ENCODE measurements around the gene RSPH1. TPM values are rescaled to one million over a fixed set of nuclear protein-coding genes. Genes with fewer than 3 reads are reported as not detected.

Gene RSPH1
- total RNA-seq, 1 experiment from 2014 or later, result 0.41 TPM

DNA sequence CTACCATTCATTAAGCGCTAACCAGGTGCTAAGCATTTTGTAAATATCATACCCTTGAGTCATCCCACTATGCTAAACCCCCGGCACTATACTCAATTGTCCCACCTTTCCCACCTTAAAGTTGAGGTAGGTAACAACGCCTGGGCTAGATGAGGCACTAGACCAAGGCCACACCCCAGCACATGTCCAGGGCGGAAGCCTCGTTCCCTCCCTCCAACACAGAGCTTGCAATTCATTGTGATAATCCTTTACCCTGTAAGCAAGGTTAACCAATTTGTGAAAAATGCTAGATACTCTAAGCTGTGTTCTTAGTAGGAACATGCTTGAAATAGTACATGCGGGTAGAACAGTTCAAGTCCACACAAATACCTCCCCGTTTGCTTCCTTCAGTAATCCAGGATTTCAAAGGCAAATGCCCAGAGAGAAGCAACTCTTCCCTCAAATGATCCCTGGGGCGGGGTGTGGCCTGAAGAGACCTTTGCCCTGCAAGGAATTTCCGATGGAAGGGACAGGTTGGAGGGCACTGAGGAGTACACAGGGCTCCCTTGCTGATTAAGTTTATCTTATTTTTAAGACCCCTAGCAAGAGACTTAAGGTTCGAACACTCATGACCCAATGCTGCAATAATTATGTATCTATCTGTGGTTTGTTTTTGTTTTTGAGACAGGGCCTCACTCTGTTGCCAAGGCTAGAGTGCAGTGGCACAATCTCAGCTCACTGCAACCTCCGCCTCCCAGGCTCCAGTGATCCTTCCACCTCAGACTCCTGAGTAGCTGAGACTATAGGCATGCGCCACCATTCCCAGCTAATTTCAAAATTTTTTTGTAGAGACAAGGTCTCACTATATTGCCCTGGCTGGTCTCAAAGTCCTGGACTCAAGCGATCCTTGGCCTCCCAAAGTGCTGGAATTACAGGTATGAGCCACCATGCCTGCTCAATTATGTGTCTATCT, 2.6 kb downstream of the RSPH1 start:
- no peak for DNase-seq (ENCODE audit: low spot score)
- in situ Hi-C loops (cut with HindIII; ENCODE audit: low sequenced_read_pairs), result no loop called here

DNA sequence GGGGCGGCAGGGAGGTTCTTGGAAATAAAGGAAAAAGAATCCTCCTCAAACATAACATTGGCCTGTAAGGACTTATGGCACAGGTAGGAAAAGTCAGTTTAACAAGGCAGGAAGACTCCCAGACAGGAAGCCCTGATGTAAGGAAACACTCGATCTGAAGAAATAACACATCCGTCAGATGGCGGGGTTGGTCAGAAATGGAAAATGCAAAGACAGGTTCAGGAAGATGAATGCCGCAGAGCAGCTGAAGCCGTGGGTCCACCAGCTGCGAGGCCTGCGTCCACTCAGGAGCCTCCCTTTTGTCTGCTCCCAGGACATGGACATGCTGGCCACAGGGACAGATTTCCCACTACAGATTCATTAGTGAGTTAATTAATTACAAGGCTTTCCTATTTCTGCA, 3.8 kb downstream of the RSPH1 start:
- no peak for DNase-seq (ENCODE audit: low spot score)
- in situ Hi-C loops (cut with HindIII; ENCODE audit: low sequenced_read_pairs), result no loop called here

DNA sequence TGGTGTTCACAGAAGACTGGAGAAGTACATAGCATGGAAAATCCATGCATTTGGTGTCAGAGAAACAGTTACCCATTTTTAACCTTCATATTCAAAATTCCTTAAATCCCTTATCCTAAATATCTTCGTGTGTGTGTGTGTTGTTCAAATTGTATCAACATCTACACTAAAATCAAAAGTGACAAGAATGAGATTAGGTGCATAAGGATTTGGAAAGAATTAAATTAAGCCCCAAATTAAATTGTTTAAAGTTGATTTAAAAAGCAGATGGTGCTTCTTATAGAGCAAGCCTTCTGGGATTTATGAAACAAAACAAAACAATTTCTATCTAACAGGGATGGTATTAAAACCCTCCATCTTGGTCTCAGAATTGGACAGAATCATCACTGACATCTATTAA, 4.7 kb downstream of the RSPH1 start:
- no peak for DNase-seq (ENCODE audit: low spot score)
- in situ Hi-C loops (cut with HindIII; ENCODE audit: low sequenced_read_pairs), result no loop called here

DNA sequence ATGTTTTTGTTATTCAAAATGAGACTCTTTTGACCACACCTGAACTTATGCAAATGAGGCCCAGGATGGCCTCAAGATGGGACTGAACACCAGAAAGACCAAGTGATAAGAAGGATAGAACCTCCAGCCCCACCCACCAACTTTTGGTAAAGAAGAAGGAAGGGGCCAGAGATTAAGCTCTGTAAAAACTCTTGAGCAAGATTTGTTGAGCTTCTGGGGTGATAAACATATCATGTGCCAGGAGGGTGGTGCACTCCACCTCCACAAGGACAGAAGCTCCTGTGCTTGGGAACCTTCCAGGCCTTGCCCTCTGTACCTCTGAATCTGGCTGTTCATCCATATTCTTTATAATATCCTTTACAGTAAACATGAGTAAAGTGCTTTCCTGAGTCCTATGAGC, 5.3 kb downstream of the RSPH1 start:
- in situ Hi-C loops (cut with HindIII; ENCODE audit: low sequenced_read_pairs), result no loop called here

DNA sequence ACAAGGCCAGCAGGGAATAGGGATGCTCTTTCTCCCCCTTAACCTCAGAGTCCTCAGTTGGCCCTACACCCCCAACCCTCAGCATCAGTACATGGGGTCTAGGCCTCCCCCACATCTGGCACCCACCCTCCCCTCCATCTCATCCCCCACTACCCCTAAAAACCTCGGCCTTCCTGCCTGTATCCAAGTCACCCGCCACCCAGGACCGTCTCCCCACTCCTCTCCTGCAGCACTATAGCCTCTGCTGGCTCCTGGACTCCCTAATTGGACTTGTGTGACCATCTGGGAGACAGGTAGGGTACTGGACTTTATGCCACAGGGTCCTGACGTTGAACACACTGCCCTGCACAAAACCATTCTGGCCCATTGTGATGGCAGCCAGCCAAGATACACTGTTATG, 6.0 kb downstream of the RSPH1 start:
- in situ Hi-C loops (cut with HindIII; ENCODE audit: low sequenced_read_pairs), result no loop called here
- no peak for DNase-seq (ENCODE audit: low spot score)

More for the DNA sequence above, 5.3 kb downstream of the RSPH1 start:
- DNase-seq (ENCODE audit: low spot score), result no peak

DNA sequence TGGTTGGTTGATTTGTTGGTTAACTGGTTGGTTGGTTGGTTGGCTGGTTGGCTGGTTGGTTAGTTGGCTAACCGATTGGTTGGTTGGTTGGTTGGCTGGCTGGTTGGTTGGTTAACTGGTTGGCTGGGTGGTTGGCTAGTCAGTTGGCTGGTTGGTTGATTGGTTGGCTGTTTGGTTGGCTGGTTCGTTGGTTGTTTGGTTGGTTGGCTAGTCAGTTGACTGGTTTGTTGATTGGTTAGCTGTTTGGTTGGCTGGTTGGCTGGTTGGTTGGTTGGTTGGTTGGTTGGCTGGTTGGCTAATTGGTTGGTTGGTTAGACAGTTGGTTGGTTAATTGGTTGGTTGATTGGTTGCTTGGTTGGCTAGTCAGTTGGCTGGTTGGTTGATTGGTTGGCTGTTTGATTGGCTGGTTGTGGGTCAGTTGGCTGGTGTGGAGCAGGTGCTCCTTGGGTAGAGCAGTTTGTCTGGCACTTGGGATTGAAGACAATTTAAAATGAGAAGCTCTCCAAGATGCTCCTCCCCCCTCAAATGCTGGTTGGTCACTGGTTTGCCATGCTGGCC, 6.9 kb downstream of the RSPH1 start:
- in situ Hi-C loops (cut with HindIII; ENCODE audit: low sequenced_read_pairs), result no loop called here

DNA sequence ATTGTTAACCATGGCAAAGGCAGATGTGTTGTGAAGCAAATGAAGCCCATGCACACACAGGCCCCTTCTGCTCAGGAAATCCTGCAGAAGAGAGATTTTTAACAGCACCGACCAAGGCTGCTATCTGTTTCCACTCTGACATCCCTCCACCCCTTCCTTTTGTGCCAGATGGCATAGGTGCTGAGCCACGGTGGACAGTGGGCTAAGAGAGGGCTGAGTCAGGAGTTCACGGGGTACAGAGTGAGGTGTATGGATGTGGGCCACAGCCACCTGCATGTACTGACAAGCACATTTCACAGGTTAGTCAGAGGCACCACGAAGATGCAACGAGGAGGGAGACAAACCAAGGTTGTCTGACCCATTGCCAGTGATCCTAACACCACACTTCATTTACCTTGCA, 9.5 kb downstream of the RSPH1 start:
- no peak for DNase-seq (ENCODE audit: low spot score)
- in situ Hi-C loops (cut with HindIII; ENCODE audit: low sequenced_read_pairs), result no loop called here

More for the DNA sequence above, 6.9 kb downstream of the RSPH1 start:
- no peak for DNase-seq (ENCODE audit: low spot score)

DNA sequence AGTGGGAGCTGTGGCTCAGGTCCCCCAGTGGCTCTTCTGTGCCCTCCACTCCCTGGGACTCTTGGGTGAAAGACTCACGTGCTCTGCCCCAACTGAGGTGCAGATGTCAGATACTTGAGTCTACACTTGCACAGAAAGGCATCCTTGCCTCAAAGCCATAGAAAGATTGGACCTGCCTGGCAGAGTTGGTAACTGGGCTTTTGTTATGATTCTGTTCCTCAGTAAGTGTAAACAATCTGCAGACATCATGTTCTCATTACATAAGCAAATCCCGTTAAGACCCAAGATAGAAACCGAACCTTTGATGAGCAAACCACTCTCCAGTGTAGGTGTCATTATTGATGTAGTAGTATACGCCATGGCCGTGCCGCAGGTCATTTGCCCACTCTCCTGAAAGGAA, 10.0 kb downstream of the RSPH1 start:
- no peak for DNase-seq (ENCODE audit: low spot score)
- in situ Hi-C loops (cut with HindIII; ENCODE audit: low sequenced_read_pairs), result no loop called here

DNA sequence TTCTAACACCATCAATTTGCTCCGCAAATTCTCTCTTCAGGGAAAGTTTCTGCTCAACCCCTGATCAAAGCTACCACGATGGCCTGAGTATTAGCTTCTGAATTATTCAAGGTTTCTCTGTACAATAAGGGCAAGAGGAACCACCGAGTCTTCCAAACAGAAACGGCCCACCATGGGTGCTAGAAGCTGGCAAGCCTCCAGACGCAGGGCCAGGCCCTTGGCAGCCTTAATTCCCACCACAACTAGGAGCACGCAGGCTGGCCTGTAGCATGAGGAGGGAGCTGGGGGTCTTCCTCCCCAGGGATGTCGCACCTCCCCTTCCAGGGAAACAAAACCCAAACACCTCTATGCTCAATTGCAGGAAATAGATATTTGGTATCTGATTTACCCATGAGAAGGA, 11.1 kb downstream of the RSPH1 start:
- in situ Hi-C loops (cut with HindIII; ENCODE audit: low sequenced_read_pairs), result no loop called here
- no peak for DNase-seq (ENCODE audit: low spot score)

DNA sequence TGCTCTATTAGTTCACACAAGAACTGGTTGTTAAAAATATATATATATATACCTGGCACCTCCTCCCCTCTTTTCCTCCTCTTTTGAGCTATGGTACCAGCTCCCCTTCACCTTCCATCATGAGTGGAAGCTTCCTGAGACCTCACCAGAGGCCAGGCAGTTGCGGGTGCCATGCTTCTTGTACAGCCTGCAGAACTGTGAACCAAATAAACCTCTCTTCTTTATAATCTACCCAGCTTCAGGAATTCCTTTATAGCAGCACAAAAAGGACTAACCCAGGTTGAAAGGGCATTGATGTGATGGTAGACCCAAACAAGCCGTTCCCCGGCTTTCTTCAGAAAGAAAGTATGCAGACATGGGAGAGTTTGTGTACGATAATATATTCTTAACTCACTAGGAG, 14.9 kb downstream of the RSPH1 start:
- DNase-seq (ENCODE audit: low spot score), result no peak
- in situ Hi-C loops (cut with HindIII; ENCODE audit: low sequenced_read_pairs), result no loop called here

DNA sequence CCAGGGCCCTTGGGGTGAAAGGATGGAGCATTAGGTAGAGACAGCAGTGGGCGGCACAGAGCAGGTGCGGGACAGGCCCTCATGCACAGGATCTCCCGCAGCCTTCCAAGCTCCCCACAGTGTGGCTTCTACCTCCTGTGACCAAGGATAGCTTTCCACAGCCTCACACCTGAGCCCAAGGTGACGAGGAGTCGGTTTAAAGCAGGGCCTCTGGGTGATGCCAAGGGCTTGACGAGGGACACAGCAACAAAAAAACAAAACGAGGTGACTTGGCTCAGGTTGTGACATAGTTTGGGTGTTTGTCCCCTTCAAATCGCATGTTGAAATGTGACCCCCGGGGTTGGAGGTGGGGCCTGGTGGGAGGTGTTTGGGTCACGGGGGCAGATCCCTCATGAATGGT, 15.3 kb downstream of the RSPH1 start:
- in situ Hi-C loops (cut with HindIII; ENCODE audit: low sequenced_read_pairs), result no loop called here
- DNase-seq (ENCODE audit: low spot score), result no peak

DNA sequence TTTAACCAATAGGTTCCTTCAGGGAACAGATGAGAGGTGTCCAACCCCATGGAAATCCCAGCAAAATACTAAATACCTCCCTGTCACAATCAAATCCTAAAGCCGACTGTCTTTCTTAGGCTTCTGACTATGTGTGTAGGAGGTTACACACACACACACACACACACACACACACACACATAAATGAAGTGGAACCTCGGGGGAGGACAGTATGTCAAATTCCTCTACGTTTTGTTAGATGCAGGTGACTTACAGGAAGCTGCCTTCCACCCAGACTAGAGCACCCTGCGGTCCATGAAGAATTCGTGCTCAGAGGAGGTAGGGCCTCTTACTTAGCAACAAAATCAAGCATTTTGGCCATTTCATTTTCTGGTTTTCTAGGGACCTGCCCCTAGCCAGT, 16.4 kb downstream of the RSPH1 start:
- no peak for DNase-seq (ENCODE audit: low spot score)
- in situ Hi-C loops (cut with HindIII; ENCODE audit: low sequenced_read_pairs), result no loop called here

DNA sequence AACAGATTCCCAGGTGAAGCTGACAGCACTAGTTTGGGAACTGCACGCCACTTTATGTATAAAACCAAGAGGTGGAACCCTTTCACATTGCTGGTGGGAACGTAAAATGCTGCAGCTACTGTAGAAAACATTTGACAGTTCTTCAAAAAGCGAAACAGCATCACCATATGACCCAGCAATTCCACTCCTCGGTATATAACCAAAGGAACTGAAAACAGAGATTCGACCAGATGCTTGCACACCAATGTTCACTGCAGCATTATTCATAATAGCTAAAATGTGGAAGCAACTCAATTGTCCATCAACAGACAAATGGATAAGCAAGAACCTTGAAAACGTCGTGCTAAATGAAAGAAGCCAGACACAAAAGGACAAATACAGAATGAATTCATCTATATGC, 17.5 kb downstream of the RSPH1 start:
- DNase-seq (ENCODE audit: low spot score), result no peak
- in situ Hi-C loops (cut with HindIII; ENCODE audit: low sequenced_read_pairs), result no loop called here

DNA sequence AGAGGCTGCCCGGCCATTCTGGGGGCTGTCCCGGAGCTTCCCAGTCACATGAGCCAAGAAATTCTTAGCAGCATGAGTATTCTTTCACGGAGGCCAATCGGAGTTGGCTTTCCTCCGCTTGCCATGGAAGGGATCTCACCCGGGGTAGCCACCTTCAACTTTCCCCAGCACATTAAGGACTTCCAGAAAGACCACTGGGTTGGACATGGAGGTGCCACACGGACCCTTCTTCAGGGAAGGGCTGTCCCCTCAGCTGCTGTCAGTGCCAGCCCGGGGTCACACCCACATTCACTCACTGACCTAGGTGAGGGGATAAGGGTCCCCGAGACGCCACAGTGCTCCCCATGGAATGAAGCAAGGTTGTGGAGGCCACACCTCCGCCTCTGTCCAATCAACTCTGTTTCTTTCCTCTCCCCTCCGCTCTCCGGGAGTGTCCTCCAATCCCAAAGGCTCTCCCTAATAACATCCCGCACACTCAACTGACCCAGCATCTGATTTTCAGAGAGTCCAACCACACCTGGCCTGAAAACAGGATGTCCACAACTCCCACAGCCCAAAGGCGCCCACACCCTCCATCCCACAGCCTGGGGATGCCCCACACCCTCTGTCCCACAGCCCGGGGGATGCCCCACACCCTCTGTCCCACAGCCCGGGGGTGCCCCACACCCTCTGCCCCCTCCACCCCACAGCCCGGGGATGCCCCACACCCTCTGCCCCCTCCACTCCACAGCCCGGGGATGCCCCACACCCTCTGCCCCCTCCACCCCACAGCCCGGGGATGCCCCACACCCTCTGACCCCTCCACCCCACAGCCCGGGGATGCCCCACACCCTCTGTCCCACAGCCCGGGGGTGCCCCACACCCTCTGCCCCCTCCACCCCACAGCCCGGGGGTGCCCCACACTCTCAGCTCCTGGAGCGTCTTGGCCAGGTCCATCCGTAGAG, 19.4 kb downstream of the RSPH1 start:
- in situ Hi-C loops (cut with HindIII; ENCODE audit: low sequenced_read_pairs), result no loop called here
- no peak for DNase-seq (ENCODE audit: low spot score)

DNA sequence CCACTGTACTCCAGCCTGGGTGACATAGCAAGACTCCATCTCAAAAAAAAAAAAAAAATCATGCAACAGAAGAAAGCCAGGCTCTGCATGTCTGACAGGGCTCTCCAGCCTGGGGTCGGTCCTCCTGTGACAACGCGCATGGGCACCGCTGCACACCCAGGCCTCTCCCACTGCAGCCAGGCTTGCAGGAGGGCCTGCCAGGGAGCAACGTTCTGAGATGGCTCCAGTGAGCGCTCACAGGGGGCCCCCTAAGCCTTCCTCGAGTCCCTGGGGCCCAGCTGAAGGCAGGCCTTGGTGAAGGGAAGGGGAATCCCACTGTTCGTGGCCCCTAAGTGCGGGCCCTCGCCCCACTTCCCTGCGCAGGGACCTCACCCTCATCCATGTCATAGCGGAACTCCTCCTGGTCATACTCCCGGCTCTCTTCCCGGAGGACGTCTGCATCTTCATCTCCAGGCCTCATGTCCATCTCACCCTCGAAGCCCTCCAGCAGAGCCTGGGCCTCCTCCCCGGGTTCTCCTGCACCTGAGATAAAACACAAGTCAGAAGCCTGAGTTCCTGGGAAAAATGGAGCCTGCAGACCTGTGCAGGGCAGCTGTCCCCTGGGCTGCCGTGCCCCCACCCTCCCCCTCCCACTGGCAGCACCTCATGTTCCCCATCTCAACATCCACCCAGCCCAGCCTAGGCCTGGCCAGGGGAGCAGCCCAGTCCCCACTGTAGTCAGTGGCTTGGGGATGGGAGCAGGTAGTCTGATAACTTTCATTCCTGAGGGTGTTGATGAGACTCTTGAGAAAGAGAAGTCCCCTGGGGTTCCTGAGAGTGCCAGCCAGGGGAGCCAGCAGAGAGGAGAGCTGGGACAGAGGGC, 20.3 kb downstream of the RSPH1 start:
- no peak for DNase-seq (ENCODE audit: low spot score)
- in situ Hi-C loops (cut with HindIII; ENCODE audit: low sequenced_read_pairs), result no loop called here

DNA sequence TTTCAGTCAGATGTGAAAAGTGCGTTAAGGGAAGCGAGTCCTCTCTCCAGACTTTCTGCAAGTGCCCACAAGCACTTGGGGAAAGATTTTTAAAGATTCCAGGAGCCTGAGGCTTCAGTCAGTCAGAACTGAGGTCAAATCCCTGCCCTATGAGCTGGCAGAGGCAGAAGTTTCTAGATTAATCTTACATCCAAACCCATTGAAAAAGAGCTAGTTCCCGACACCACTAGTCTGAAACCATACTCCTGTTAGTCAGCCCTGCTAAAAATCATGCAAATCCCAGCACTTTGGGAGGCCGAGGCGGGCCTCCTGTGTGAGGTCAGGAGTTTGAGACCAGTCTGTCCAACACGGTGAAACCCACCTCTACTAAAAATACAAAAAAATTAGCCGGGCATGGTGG, 21.0 kb downstream of the RSPH1 start:
- in situ Hi-C loops (cut with HindIII; ENCODE audit: low sequenced_read_pairs), result no loop called here
- DNase-seq (ENCODE audit: low spot score), result no peak

DNA sequence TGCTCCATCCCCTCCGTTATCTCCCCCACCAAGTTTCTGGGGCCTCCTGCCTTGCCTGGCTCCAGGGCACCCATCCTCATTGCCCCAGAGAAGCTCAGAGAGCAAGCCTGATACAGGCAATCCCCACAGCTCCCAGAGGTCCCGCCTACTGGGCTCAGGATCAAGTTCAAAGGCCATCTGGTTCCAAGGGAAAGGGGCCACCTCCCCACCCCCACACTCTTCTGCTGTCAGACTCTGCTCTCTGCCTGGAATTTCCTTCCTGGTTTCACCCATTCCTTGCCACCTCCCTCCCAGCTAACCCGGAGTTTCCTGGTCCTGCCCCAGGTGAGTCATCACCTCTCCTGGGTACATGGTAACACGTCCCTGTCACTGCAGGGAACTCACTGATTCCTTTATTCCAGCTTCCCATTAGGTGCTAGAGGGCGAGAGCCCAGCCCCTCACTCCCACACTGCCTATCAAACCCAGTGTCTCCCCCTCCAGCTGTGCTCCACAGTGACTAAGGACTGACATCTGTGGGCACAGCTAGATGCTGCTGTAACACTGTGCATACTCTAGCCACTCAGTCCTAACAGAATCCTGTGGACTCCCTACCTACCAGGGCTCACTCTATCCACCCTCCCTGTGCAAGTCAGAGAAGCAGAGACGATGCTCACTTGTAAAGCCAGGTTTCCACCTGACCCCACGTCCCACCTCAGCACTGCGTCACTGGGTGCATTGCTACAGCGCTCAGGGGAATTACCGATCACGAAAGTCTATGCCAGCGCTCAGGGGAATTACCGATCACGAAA, 21.8 kb downstream of the RSPH1 start:
- DNase-seq (ENCODE audit: low spot score), result no peak
- in situ Hi-C loops (cut with HindIII; ENCODE audit: low sequenced_read_pairs), result no loop called here

DNA sequence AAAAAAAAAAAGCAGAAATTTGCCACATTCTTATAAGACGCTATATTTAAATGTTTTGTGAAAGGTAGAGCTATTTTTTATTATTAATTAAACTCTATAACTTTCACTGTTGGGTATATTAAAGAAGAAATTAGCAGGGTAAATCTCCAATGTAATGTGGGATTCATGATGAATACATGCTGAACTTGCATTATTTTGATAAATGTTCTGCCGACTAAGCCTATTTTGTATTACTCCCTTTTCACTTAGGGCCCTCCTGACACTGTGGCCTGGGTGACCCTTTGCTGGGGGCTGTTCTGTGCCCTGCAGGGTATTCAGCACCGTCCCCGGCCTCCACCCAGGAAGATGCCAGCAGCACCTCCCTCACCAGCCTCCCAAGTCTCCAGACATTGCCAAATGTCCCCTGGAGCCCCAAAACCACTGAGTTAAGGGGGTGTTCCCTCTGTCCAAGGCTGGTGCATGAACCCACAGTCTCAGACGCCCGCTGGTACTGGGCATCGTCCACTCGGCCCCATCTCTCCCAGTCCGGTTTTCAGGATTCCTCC, 22.5 kb downstream of the RSPH1 start:
- in situ Hi-C loops (cut with HindIII; ENCODE audit: low sequenced_read_pairs), result no loop called here
- DNase-seq (ENCODE audit: low spot score), result no peak

Data from G401 (cell line).